ENCODE data around the gene TTC4. TPM values are rescaled to one million over a fixed set of nuclear protein-coding genes. Genes with fewer than 3 reads are reported as not detected.

TTC4 gene
- total RNA-seq, 1 donor from 2014 or later: 18.8 TPM

DNA sequence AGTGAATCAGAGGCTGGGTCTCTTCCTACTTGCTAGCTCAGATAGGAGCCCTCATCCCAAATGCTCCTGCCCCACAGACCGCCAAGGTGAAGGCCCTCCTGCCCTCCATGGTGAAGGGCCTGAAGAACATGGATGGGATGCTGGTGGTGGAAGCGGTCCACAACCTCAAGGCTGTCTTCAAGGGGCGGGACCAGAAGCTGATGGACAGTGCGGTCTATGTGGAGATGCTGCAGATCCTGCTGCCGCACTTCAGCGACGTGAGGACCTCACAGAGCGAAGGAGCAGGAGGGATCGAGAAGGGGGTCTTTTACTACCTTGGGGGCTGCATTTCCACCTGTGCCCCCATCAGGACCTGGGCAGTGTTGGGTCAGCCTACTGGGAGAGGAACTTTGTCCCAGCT is 14.6 kb upstream of the TTC4 start:
- Histone ChIP-seq H3K36me3 (ENCODE audit: control insufficient read depth in 3 of 3, insufficient read depth in 3 of 3, low read length in 3 of 3) (peaks cover 0 to 37% (median 36%) of the 10 kb centered on the region in 3 donors), H3K9ac (ENCODE audit: low read depth in 1 of 3, low read length in 3 of 3) (no peak overlapping the region), H3K27me3 (ENCODE audit: control insufficient read depth in 3 of 3, insufficient read depth in 3 of 3, low read length in 3 of 3) (no peaks in the 10 kb centered on the region), H3K27ac (ENCODE audit: low read depth, low read length) (no peak overlapping the region), H3K4me3 (ENCODE audit: low read length in 3 of 3) (no peak overlapping the region), H3K4me1 (ENCODE audit: control insufficient read depth in 3 of 3, insufficient read depth in 3 of 3, low read length in 3 of 3) (no peaks in the 10 kb centered on the region), H3K9me3 (ENCODE audit: control insufficient read depth in 3 of 3, low read length in 3 of 3) (no peaks in the 10 kb centered on the region)

DNA sequence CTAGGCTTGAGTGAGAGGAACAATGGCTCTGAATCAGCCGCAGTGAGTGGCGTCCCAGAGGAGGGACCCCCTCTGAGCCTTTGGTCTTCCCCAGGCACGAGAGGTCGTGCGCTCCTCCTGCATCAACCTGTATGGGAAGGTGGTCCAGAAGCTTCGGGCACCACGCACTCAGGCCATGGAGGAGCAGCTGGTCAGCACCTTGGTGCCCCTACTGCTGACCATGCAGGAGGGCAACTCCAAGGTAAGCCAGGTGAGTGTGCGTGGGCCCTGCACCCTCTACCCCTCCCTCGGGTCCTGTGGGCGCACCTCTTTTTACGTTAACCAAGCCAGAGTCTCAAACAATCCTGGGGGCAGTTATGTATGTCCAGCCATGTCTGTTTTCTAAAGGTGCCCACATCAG is 13.7 kb upstream of the TTC4 start:
- Histone ChIP-seq H3K4me1 (ENCODE audit: control insufficient read depth in 3 of 3, insufficient read depth in 3 of 3, low read length in 3 of 3) (no peaks in the 10 kb centered on the region), H3K9ac (ENCODE audit: low read depth in 1 of 3, low read length in 3 of 3) (no peak overlapping the region), H3K36me3 (ENCODE audit: control insufficient read depth in 3 of 3, insufficient read depth in 3 of 3, low read length in 3 of 3) (peaks cover 0 to 42% (median 42%) of the 10 kb centered on the region in 3 donors), H3K9me3 (ENCODE audit: control insufficient read depth in 3 of 3, low read length in 3 of 3) (no peaks in the 10 kb centered on the region), H3K27ac (ENCODE audit: low read depth, low read length) (no peak overlapping the region), H3K4me3 (ENCODE audit: low read length in 3 of 3) (no peak overlapping the region), H3K27me3 (ENCODE audit: control insufficient read depth in 3 of 3, insufficient read depth in 3 of 3, low read length in 3 of 3) (no peaks in the 10 kb centered on the region)

DNA sequence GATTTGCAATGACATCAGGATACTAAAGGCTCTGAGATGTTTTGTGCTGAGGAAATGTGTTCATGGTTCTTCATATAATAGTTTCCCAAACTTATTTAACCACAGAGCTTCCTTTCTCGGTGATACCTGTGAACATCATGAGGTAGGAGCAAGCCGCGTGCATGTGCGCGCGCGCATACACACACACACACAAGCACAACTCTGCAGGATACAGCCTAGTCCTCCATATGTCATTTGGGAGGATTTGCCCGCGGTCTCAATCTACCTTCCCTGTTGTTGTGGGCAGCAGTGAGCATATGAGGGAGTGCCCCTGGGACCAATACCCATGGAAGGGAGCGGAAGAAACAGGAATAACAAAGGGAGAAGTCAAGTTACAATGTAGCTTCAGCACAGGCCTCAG is 12.2 kb upstream of the TTC4 start:
- Histone ChIP-seq H3K9me3 (ENCODE audit: control insufficient read depth in 3 of 3, low read length in 3 of 3) (no peaks in the 10 kb centered on the region), H3K27me3 (ENCODE audit: control insufficient read depth in 3 of 3, insufficient read depth in 3 of 3, low read length in 3 of 3) (no peaks in the 10 kb centered on the region), H3K9ac (ENCODE audit: low read depth in 1 of 3, low read length in 3 of 3) (no peak overlapping the region), H3K4me3 (ENCODE audit: low read length in 3 of 3) (no peak overlapping the region), H3K27ac (ENCODE audit: low read depth, low read length) (no peak overlapping the region), H3K36me3 (ENCODE audit: control insufficient read depth in 3 of 3, insufficient read depth in 3 of 3, low read length in 3 of 3) (peaks cover 0 to 42% (median 41%) of the 10 kb centered on the region in 3 donors), H3K4me1 (ENCODE audit: control insufficient read depth in 3 of 3, insufficient read depth in 3 of 3, low read length in 3 of 3) (no peaks in the 10 kb centered on the region)

- H3K9me3 ChIP-seq (ENCODE audit: control insufficient read depth in 3 of 3, low read length in 3 of 3): no peaks in the 10 kb centered on the region
- H3K27ac ChIP-seq (ENCODE audit: low read depth, low read length): no peak overlapping the region
- no peaks in the 10 kb centered on the region for H3K4me1 ChIP-seq (ENCODE audit: control insufficient read depth in 3 of 3, insufficient read depth in 3 of 3, low read length in 3 of 3)
- H3K4me3 ChIP-seq (ENCODE audit: low read length in 3 of 3): no peak overlapping the region
- no peaks in the 10 kb centered on the region for H3K27me3 ChIP-seq (ENCODE audit: control insufficient read depth in 3 of 3, insufficient read depth in 3 of 3, low read length in 3 of 3)
- no peak overlapping the region for H3K9ac ChIP-seq (ENCODE audit: low read depth in 1 of 3, low read length in 3 of 3)
- H3K36me3 ChIP-seq (ENCODE audit: control insufficient read depth in 3 of 3, insufficient read depth in 3 of 3, low read length in 3 of 3): peaks cover 0 to 41% (median 37%) of the 10 kb centered on the region in 3 donors
Observed at GRCh38 chr1:54705153-54705552, 10.5 kb upstream of the TTC4 start.

GRCh38 chr1:54706419-54706818 is 9.2 kb upstream of the TTC4 start:
- no peak overlapping the region for H3K4me3 ChIP-seq (ENCODE audit: low read length in 3 of 3)
- H3K27ac ChIP-seq (ENCODE audit: low read depth, low read length): no peak overlapping the region
- no peaks in the 10 kb centered on the region for H3K9me3 ChIP-seq (ENCODE audit: control insufficient read depth in 3 of 3, low read length in 3 of 3)
- H3K36me3 ChIP-seq (ENCODE audit: control insufficient read depth in 3 of 3, insufficient read depth in 3 of 3, low read length in 3 of 3): peaks cover 0 to 35% (median 30%) of the 10 kb centered on the region in 3 donors
- no peak overlapping the region for H3K9ac ChIP-seq (ENCODE audit: low read depth in 1 of 3, low read length in 3 of 3)
- H3K4me1 ChIP-seq (ENCODE audit: control insufficient read depth in 3 of 3, insufficient read depth in 3 of 3, low read length in 3 of 3): no peaks in the 10 kb centered on the region
- no peaks in the 10 kb centered on the region for H3K27me3 ChIP-seq (ENCODE audit: control insufficient read depth in 3 of 3, insufficient read depth in 3 of 3, low read length in 3 of 3)

GRCh38 chr1:54708385-54708784 is 7.3 kb upstream of the TTC4 start:
- Histone ChIP-seq H3K4me1 (ENCODE audit: control insufficient read depth in 3 of 3, insufficient read depth in 3 of 3, low read length in 3 of 3) (no peaks in the 10 kb centered on the region), H3K36me3 (ENCODE audit: control insufficient read depth in 3 of 3, insufficient read depth in 3 of 3, low read length in 3 of 3) (peaks cover 0 to 24% (median 20%) of the 10 kb centered on the region in 3 donors), H3K9me3 (ENCODE audit: control insufficient read depth in 3 of 3, low read length in 3 of 3) (no peaks in the 10 kb centered on the region), H3K9ac (ENCODE audit: low read depth in 1 of 3, low read length in 3 of 3) (no peak overlapping the region), H3K27me3 (ENCODE audit: control insufficient read depth in 3 of 3, insufficient read depth in 3 of 3, low read length in 3 of 3) (no peaks in the 10 kb centered on the region), H3K4me3 (ENCODE audit: low read length in 3 of 3) (no peak overlapping the region), H3K27ac (ENCODE audit: low read depth, low read length) (no peak overlapping the region)

- Histone ChIP-seq H3K27me3 (ENCODE audit: control insufficient read depth in 3 of 3, insufficient read depth in 3 of 3, low read length in 3 of 3) (no peaks in the 10 kb centered on the region), H3K9me3 (ENCODE audit: control insufficient read depth in 3 of 3, low read length in 3 of 3) (no peaks in the 10 kb centered on the region), H3K4me1 (ENCODE audit: control insufficient read depth in 3 of 3, insufficient read depth in 3 of 3, low read length in 3 of 3) (peaks cover 0 to 1% (median 0%) of the 10 kb centered on the region in 3 donors), H3K4me3 (ENCODE audit: low read length in 3 of 3) (no peak overlapping the region), H3K36me3 (ENCODE audit: control insufficient read depth in 3 of 3, insufficient read depth in 3 of 3, low read length in 3 of 3) (peaks cover 0 to 19% (median 14%) of the 10 kb centered on the region in 3 donors), H3K27ac (ENCODE audit: low read depth, low read length) (no peak overlapping the region), H3K9ac (ENCODE audit: low read depth in 1 of 3, low read length in 3 of 3) (no peak overlapping the region)
Observed at GRCh38 chr1:54709547-54710292, 5.9 kb upstream of the TTC4 start.

- H3K4me1 ChIP-seq (ENCODE audit: control insufficient read depth in 3 of 3, insufficient read depth in 3 of 3, low read length in 3 of 3): peaks cover 5 to 8% (median 6%) of the 10 kb centered on the region in 3 donors
- H3K27me3 ChIP-seq (ENCODE audit: control insufficient read depth in 3 of 3, insufficient read depth in 3 of 3, low read length in 3 of 3): no peaks in the 10 kb centered on the region
- H3K4me3 ChIP-seq (ENCODE audit: low read length in 3 of 3): no peak overlapping the region
- H3K9ac ChIP-seq (ENCODE audit: low read depth in 1 of 3, low read length in 3 of 3): no peak overlapping the region
- H3K36me3 ChIP-seq (ENCODE audit: control insufficient read depth in 3 of 3, insufficient read depth in 3 of 3, low read length in 3 of 3): peaks cover 0 to 19% (median 12%) of the 10 kb centered on the region in 3 donors
- H3K27ac ChIP-seq (ENCODE audit: low read depth, low read length): no peak overlapping the region
- no peaks in the 10 kb centered on the region for H3K9me3 ChIP-seq (ENCODE audit: control insufficient read depth in 3 of 3, low read length in 3 of 3)
Observed at GRCh38 chr1:54710434-54710833, 5.2 kb upstream of the TTC4 start.

DNA sequence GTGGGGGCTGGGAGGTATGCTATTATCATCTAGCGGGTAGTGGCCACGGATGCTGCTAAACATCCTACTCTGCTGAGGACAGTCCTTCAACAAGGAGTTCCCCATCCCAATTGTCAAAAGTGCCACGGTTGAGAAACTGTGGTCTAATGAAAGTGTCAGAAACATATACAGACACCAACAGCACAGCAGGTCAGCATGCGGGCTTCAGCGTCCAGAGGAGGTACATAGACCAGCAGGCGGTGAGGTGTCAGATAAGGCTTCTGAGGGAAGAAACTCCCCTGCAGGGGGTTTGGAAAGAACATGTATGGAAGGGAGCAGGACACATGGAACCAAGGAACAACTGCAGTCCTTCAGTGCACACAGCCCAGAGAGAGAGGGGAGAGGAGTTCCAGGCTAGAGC is 4.8 kb upstream of the TTC4 start:
- no peak overlapping the region for H3K27ac ChIP-seq (ENCODE audit: low read depth, low read length)
- H3K4me3 ChIP-seq (ENCODE audit: low read length in 3 of 3): no peak overlapping the region
- no peak overlapping the region for H3K9ac ChIP-seq (ENCODE audit: low read depth in 1 of 3, low read length in 3 of 3)
- H3K27me3 ChIP-seq (ENCODE audit: control insufficient read depth in 3 of 3, insufficient read depth in 3 of 3, low read length in 3 of 3): no peaks in the 10 kb centered on the region
- peaks cover 6 to 9% (median 8%) of the 10 kb centered on the region in 3 donors for H3K4me1 ChIP-seq (ENCODE audit: control insufficient read depth in 3 of 3, insufficient read depth in 3 of 3, low read length in 3 of 3)
- no peaks in the 10 kb centered on the region for H3K9me3 ChIP-seq (ENCODE audit: control insufficient read depth in 3 of 3, low read length in 3 of 3)
- peaks cover 0 to 16% (median 8%) of the 10 kb centered on the region in 3 donors for H3K36me3 ChIP-seq (ENCODE audit: control insufficient read depth in 3 of 3, insufficient read depth in 3 of 3, low read length in 3 of 3)

DNA sequence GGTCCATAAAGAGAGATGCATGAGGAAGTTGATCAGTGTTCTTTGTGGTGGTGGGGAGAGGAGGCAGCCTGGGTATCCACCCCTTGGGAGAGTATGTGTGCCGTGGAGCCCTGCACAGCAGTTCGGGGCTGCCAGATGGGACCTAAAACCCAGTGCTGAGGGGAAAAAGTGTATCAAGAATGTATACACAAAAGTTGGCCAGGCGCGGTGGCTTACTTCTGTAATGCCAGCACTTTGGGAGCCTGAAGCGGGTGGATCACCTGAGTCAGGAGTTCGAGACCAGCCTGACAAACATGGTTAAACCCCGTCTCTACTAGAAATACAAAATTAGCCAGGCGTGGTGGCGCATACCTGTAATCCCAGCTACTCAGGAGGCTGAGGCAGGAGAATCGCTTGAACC is 4.1 kb upstream of the TTC4 start:
- H3K9me3 ChIP-seq (ENCODE audit: control insufficient read depth in 3 of 3, low read length in 3 of 3): no peaks in the 10 kb centered on the region
- no peak overlapping the region for H3K4me3 ChIP-seq (ENCODE audit: low read length in 3 of 3)
- no peak overlapping the region for H3K27ac ChIP-seq (ENCODE audit: low read depth, low read length)
- H3K9ac ChIP-seq (ENCODE audit: low read depth in 1 of 3, low read length in 3 of 3): no peak overlapping the region
- H3K4me1 ChIP-seq (ENCODE audit: control insufficient read depth in 3 of 3, insufficient read depth in 3 of 3, low read length in 3 of 3): peaks cover 11 to 14% (median 13%) of the 10 kb centered on the region in 3 donors
- no peaks in the 10 kb centered on the region for H3K27me3 ChIP-seq (ENCODE audit: control insufficient read depth in 3 of 3, insufficient read depth in 3 of 3, low read length in 3 of 3)
- H3K36me3 ChIP-seq (ENCODE audit: control insufficient read depth in 3 of 3, insufficient read depth in 3 of 3, low read length in 3 of 3): peaks cover 0 to 13% (median 1%) of the 10 kb centered on the region in 3 donors

All from skeletal muscle tissue (tissue), 4 donors.